Right lung (tissue), 5 donors: ENCODE results near the gene DDX10. TPM values are rescaled to one million over a fixed set of nuclear protein-coding genes. Genes with fewer than 3 reads are reported as not detected.
"Not testable (repeated sequence)": the region's sequence is repeated elsewhere in the genome, so short reads cannot be mapped to it uniquely, and the experiment has no call there.

ENCODE experiments used
- DNase-seq, 2 donors: peaks; one replicate each; pipeline ENCODE4 v3.0.0-alpha.2; 2013
- polyA plus RNA-seq, 5 donors: library from polyadenylated mRNA; unstranded; fragments of 120-200 nt; gene quantifications; one replicate each; pipeline versions ENCODE4 v1.2.1 to v1.2.3, GENCODE V29; 2013; ENCODE audit warnings: inconsistent platforms in 1 of 5, low replicate concordance in 1 of 5; ENCODE audit not compliant: insufficient read length in 5 of 5, insufficient read depth in 1 of 5

The DDX10 gene
- polyA plus RNA-seq, 5 donors: 28.1 to 30.0 (median 29.6) TPM

- no peak for DNase-seq
Observed at GRCh38 chr11:108713076-108713790, 48.4 kb downstream of the DDX10 start.

- DNase-seq: no peak
Observed at GRCh38 chr11:108715239-108715638, 50.4 kb downstream of the DDX10 start.

GRCh38 chr11:108718466-108718865 lies 53.6 kb downstream of the DDX10 start:
- DNase-seq: no peak

- DNase-seq: no peak
Observed at GRCh38 chr11:108724974-108725689, 60.3 kb downstream of the DDX10 start.

- DNase-seq: no peak
Observed at GRCh38 chr11:108726077-108726800, 61.4 kb downstream of the DDX10 start.

- DNase-seq: no peak
Observed at GRCh38 chr11:108727665-108728064, 62.8 kb downstream of the DDX10 start.

GRCh38 chr11:108729227-108729871 lies 64.5 kb downstream of the DDX10 start:
- no peak for DNase-seq

- no peak for DNase-seq
Observed at GRCh38 chr11:108732395-108732794, 67.5 kb downstream of the DDX10 start.

- no peak for DNase-seq
Observed at GRCh38 chr11:108733479-108734116, 68.7 kb downstream of the DDX10 start.

GRCh38 chr11:108734283-108734682 lies 69.4 kb downstream of the DDX10 start:
- DNase-seq: no peak

- no peak for DNase-seq
Observed at GRCh38 chr11:108734956-108735559, 70.2 kb downstream of the DDX10 start.

- not testable (repeated sequence) for DNase-seq
Observed at GRCh38 chr11:108740132-108740531, 75.3 kb downstream of the DDX10 start.

GRCh38 chr11:108743851-108744250 lies 79.0 kb downstream of the DDX10 start:
- DNase-seq: no peak

GRCh38 chr11:108748968-108749367 lies 84.1 kb downstream of the DDX10 start:
- no peak for DNase-seq

GRCh38 chr11:108751444-108751843 lies 86.6 kb downstream of the DDX10 start:
- DNase-seq: no peak

- no peak for DNase-seq
Observed at GRCh38 chr11:108752297-108752751, 87.5 kb downstream of the DDX10 start.

GRCh38 chr11:108754901-108755625 lies 90.2 kb downstream of the DDX10 start:
- no peak for DNase-seq

GRCh38 chr11:108757630-108758029 lies 92.8 kb downstream of the DDX10 start:
- no peak for DNase-seq

- no peak for DNase-seq
Observed at GRCh38 chr11:108758458-108758857, 93.6 kb downstream of the DDX10 start.

GRCh38 chr11:108766596-108767173 lies 101.8 kb downstream of the DDX10 start:
- DNase-seq: no peak
